ENCODE results near the gene APOBEC3B. TPM values are rescaled to one million over a fixed set of nuclear protein-coding genes. Genes with fewer than 3 reads are reported as not detected.

The APOBEC3B gene
- polyA plus RNA-seq, 1 donor (not counting 4 experiments of a cell fraction or from before 2014, with no cell fraction given) = 3.4 TPM

DNA sequence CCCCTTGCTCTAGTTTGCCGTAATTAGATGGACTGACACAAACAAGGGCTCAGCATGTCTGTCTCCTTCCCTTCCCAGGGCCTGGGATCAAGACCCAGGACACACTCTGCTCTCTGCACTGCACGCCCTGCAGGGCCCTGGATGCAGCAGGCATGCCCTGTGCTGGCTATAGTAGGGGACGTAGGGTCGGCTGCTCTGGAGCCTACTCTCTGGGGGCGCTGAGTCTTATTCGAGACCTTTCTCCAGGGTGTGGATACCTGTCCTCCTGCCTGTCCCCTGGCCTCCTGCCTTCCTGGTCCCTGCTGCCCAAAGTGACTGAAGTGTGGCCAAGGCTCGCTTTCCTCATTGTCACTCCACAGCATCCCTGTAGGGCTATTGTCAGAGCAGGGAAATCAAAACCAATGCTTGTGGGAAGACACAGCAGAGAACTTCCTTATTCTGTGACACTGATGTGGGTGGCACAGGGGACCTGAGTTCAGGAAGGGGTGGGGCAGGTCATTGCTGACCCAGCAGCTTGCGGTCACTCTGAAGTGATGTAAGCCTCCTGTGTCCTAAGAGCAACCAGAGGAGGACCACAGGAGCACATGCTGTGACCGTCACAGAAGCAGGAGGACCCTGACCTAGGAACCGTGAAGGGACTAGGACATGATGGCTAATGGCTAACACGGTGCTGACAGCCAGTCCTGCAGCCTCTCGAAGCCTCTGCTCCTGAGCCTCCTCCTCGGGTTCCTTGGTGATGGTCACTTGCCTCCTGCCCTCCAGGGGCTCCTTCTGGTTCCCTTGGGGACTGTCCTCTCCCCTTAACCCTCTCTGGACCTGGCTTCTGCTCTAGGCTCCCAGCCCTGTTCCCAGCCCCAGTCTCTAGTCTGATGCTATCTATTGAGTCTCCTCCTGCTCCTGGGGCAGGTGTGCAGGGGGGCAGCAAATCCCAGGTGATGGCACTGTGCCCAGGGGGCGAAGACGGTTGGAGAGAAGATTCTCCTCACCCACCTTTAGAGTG, 14.4 kb upstream of the APOBEC3B start:
- Histone ChIP-seq H3K9me3 (ENCODE audit: control insufficient read depth, low read depth, low read length) (no peaks in the 10 kb centered on the region), H3K4me2 (ENCODE audit: control insufficient read depth, extremely low read depth, insufficient read depth, low read depth, low read length) (no peak overlapping the region), H3K36me3 (ENCODE audit: control insufficient read depth in 2 of 2, extremely low read depth in 1 of 2, insufficient read depth in 2 of 2, low read length in 2 of 2) (no peaks in the 10 kb centered on the region), H3K27ac (ENCODE audit: control insufficient read depth, insufficient read depth, low read length) (no peak overlapping the region), H3K79me2 (ENCODE audit: control insufficient read depth, insufficient read depth, low read length) (no peaks in the 10 kb centered on the region), H3K4me1 (ENCODE audit: control insufficient read depth, extremely low read depth, insufficient read depth, low read length) (no peaks in the 10 kb centered on the region), H4K20me1 (ENCODE audit: control insufficient read depth, extremely low read depth, insufficient read depth, low read length) (no peaks in the 10 kb centered on the region), H2AFZ (ENCODE audit: control insufficient read depth, low read length) (no peak overlapping the region), H3K9ac (ENCODE audit: control insufficient read depth, extremely low read depth, insufficient read depth, low read length) (no peak overlapping the region), H3K4me3 (ENCODE audit: control insufficient read depth in 2 of 3, extremely low read depth in 1 of 3, insufficient read depth in 2 of 3, low read depth in 1 of 3, low read length in 3 of 3) (no peak overlapping the region), H3K9me1 (ENCODE audit: control insufficient read depth, extremely low read depth, insufficient read depth, low read length) (no peaks in the 10 kb centered on the region), H3K27me3 (ENCODE audit: control insufficient read depth, extremely low read depth, insufficient read depth, low read length) (peaks cover 22% of the 10 kb centered on the region)
- FAIRE-seq = no peak
- no peak for DNase-seq (ENCODE audit: low read depth, low spot score)
- no peak for TF ChIP-seq EZH2 (IDR thresholded peaks at IDR 0.05; ENCODE audit: low read length)
- TF ChIP-seq, protein P1, sequence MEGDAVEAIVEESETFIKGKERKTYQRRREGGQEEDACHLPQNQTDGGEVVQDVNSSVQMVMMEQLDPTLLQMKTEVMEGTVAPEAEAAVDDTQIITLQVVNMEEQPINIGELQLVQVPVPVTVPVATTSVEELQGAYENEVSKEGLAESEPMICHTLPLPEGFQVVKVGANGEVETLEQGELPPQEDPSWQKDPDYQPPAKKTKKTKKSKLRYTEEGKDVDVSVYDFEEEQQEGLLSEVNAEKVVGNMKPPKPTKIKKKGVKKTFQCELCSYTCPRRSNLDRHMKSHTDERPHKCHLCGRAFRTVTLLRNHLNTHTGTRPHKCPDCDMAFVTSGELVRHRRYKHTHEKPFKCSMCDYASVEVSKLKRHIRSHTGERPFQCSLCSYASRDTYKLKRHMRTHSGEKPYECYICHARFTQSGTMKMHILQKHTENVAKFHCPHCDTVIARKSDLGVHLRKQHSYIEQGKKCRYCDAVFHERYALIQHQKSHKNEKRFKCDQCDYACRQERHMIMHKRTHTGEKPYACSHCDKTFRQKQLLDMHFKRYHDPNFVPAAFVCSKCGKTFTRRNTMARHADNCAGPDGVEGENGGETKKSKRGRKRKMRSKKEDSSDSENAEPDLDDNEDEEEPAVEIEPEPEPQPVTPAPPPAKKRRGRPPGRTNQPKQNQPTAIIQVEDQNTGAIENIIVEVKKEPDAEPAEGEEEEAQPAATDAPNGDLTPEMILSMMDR (optimal IDR thresholded peaks at IDR 0.05 in 1 of 3, IDR thresholded peaks at IDR 0.05 in 1 of 3, conservative IDR thresholded peaks at IDR 0.05 in 1 of 3; ENCODE audit: extremely low read depth in 1 of 3, insufficient read depth in 2 of 3, low read length in 3 of 3) = no peak
- dilution Hi-C loops (cut with MboI; ENCODE audit: extremely low pct_ligation_motif_present, low sequenced_read_pairs) = no loop called here

DNA sequence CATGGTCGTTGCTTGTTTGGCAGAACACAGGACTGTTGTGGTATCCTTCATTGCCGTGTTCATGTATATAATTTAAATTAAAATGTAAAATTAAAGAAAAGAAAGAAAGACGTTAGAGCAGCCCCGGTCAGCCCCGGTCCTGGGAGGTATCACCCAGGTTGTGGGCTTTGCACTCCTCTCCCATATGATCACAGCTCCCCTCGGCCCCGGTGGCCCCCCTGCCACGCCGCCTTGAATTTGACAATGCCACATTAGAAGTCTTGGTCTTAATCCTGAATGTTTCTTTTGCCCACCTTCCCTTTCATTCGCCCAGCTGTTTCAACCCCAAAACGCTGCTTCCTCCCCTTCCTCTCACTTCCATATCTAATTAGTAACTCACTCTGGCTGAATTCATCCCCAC, 13.3 kb upstream of the APOBEC3B start:
- no peaks in the 10 kb centered on the region for H3K79me2 ChIP-seq (ENCODE audit: control insufficient read depth, insufficient read depth, low read length)

More for the DNA sequence above, 13.3 kb upstream of the APOBEC3B start:
- Histone ChIP-seq H3K27ac (ENCODE audit: control insufficient read depth, insufficient read depth, low read length) (no peak overlapping the region), H2AFZ (ENCODE audit: control insufficient read depth, low read length) (no peak overlapping the region), H3K4me2 (ENCODE audit: control insufficient read depth, extremely low read depth, insufficient read depth, low read depth, low read length) (no peak overlapping the region), H3K9me3 (ENCODE audit: control insufficient read depth, low read depth, low read length) (no peaks in the 10 kb centered on the region), H4K20me1 (ENCODE audit: control insufficient read depth, extremely low read depth, insufficient read depth, low read length) (no peaks in the 10 kb centered on the region), H3K36me3 (ENCODE audit: control insufficient read depth in 2 of 2, extremely low read depth in 1 of 2, insufficient read depth in 2 of 2, low read length in 2 of 2) (no peaks in the 10 kb centered on the region), H3K9ac (ENCODE audit: control insufficient read depth, extremely low read depth, insufficient read depth, low read length) (no peak overlapping the region), H3K4me1 (ENCODE audit: control insufficient read depth, extremely low read depth, insufficient read depth, low read length) (no peaks in the 10 kb centered on the region), H3K27me3 (ENCODE audit: control insufficient read depth, extremely low read depth, insufficient read depth, low read length) (peaks cover 22% of the 10 kb centered on the region), H3K4me3 (ENCODE audit: control insufficient read depth in 2 of 3, extremely low read depth in 1 of 3, insufficient read depth in 2 of 3, low read depth in 1 of 3, low read length in 3 of 3) (no peak overlapping the region), H3K9me1 (ENCODE audit: control insufficient read depth, extremely low read depth, insufficient read depth, low read length) (no peaks in the 10 kb centered on the region)
- TF ChIP-seq, protein P1 (optimal IDR thresholded peaks at IDR 0.05 in 1 of 3, IDR thresholded peaks at IDR 0.05 in 1 of 3, conservative IDR thresholded peaks at IDR 0.05 in 1 of 3; ENCODE audit: extremely low read depth in 1 of 3, insufficient read depth in 2 of 3, low read length in 3 of 3) = no peak
- FAIRE-seq (no peak), DNase-seq (ENCODE audit: low read depth, low spot score) (no peak)
- dilution Hi-C loops (cut with MboI; ENCODE audit: extremely low pct_ligation_motif_present, low sequenced_read_pairs) = no loop called here

All from keratinocyte (primary cell).